Osteocyte (in vitro differentiated cells): ENCODE results near the gene RFX2. TPM values are rescaled to one million over a fixed set of nuclear protein-coding genes. Genes with fewer than 3 reads are reported as not detected.

Experiments
- DNase-seq: peaks from one replicate; pipeline ENCODE4 v3.0.0; 2021; ENCODE audit warnings: mixed read lengths; ENCODE audit not compliant: unreplicated experiment; ENCODE audit errors: extremely low spot score
- H3K27ac Mint-ChIP-seq: one replicate; pipeline ENCODE4 v1.8.0; 2021; ENCODE audit warnings: mild to moderate bottlenecking, mixed read lengths; ENCODE audit not compliant: unreplicated experiment
- H3K27me3 Mint-ChIP-seq: one replicate; pipeline ENCODE4 v1.8.0; 2021; ENCODE audit warnings: mixed read lengths; ENCODE audit not compliant: unreplicated experiment
- H3K36me3 Mint-ChIP-seq: one replicate; pipeline ENCODE4 v1.8.0; 2021; ENCODE audit warnings: mixed read lengths; ENCODE audit not compliant: unreplicated experiment
- H3K4me1 Mint-ChIP-seq: one replicate; pipeline ENCODE4 v1.8.0; 2021; ENCODE audit warnings: mixed read lengths; ENCODE audit not compliant: unreplicated experiment
- H3K4me3 Mint-ChIP-seq: one replicate; pipeline ENCODE4 v1.8.0; 2021; ENCODE audit warnings: mild to moderate bottlenecking, moderate library complexity, mixed read lengths; ENCODE audit not compliant: unreplicated experiment
- H3K9me3 Mint-ChIP-seq: one replicate; pipeline ENCODE4 v1.8.0; 2021; ENCODE audit warnings: mixed read lengths; ENCODE audit not compliant: unreplicated experiment
- CTCF ChIP-seq: fragments of 200-600 bp; sonication (generic); IDR thresholded peaks from 2 replicates; pipeline ENCODE4 v1.5.0; 2021; ENCODE audit warnings: antibody characterized with exemption, mild to moderate bottlenecking, moderate library complexity
- total RNA-seq: library from RNA; stranded (reverse); gene quantifications from 2 replicates; pipeline ENCODE4 v1.2.1, GENCODE V29; 2021

Gene RFX2
- total RNA-seq, 1 donor from 2014 or later: 5.3 TPM

DNA sequence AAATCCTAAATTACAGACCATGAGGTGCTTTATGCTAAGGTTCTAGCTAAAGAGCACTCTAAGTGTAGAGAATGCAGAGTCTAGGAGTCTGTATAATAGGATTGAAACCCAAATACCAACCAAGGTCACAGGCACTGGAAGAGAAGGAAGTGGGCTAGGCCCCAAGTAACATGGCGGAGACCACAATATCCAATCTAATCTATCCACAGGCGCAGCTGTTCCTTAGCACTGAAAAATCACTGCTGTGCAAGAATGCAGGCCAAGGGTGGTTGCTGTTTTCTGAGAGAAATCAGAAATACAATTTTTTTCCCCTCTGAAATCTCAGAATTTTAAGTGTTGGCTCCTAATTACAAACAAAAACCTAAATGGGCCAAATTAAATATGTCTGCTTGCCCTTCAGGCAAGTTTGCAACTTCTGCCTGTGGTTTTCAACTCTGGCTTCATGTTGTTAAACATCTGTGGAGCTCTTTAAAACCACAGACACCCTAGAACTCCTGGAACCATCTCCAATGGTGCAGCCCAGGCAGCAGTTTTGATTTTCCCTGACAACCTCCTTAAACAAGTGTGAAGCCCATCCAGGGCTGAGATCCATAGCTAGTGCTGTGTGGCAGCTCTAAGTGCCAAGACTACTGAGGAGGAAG is 138.5 kb downstream of the RFX2 start:
- Mint-ChIP-seq H3K4me3 (no peak overlapping the region), H3K36me3 (peaks cover 11% of the 10 kb centered on the region), H3K27me3 (no peaks in the 10 kb centered on the region), H3K9me3 (no peaks in the 10 kb centered on the region), H3K27ac (peak overlapping the region; percentile 4), H3K4me1 (peaks cover 32% of the 10 kb centered on the region)
- TF ChIP-seq CTCF: no peak
- DNase-seq: no peak

DNA sequence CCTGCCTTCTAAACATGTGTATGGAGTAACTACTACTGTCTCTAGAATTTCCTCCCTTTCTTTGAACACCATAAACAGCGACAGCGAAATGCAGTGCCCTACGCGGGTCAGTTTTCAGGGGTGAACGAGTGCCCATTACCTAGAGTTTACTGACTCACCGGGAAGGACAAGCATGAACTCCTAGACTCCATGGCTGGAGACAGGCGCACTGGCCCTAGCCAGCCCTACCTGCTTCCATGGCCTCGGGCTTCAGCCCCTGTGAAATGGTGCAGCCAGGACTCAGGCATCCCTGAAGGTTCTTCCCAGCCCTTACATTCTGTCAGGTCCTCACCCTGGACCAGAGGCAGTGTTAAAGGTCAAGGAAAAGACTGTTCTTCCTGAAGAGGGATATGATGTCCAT is 140.8 kb downstream of the RFX2 start:
- Mint-ChIP-seq H3K36me3 (peaks cover 4% of the 10 kb centered on the region), H3K9me3 (no peaks in the 10 kb centered on the region), H3K27ac (peak overlapping the region; percentile 86), H3K4me3 (no peak overlapping the region), H3K27me3 (no peaks in the 10 kb centered on the region), H3K4me1 (peaks cover 14% of the 10 kb centered on the region)
- no peak for DNase-seq
- TF ChIP-seq CTCF: no peak

- Mint-ChIP-seq H3K27me3 (no peaks in the 10 kb centered on the region), H3K9me3 (no peaks in the 10 kb centered on the region), H3K4me3 (no peak overlapping the region), H3K36me3 (peaks cover 4% of the 10 kb centered on the region), H3K27ac (peak overlapping the region; percentile 86), H3K4me1 (peaks cover 14% of the 10 kb centered on the region)
- no peak for TF ChIP-seq CTCF
- no peak for DNase-seq
Observed at GRCh38 chr19:5968431-5969373, 141.6 kb downstream of the RFX2 start.

GRCh38 chr19:5967994-5968430 is 142.3 kb downstream of the RFX2 start:
- DNase-seq: no peak
- H3K4me3 Mint-ChIP-seq: no peak overlapping the region
- peak overlapping the region; percentile 86 for H3K27ac Mint-ChIP-seq
- no peaks in the 10 kb centered on the region for H3K9me3 Mint-ChIP-seq
- peaks cover 16% of the 10 kb centered on the region for H3K4me1 Mint-ChIP-seq
- TF ChIP-seq CTCF: peak; percentile 90
- H3K36me3 Mint-ChIP-seq: peaks cover 4% of the 10 kb centered on the region
- no peaks in the 10 kb centered on the region for H3K27me3 Mint-ChIP-seq

GRCh38 chr19:5967571-5967970 is 142.7 kb downstream of the RFX2 start:
- no peak overlapping the region for H3K4me3 Mint-ChIP-seq
- H3K9me3 Mint-ChIP-seq: no peaks in the 10 kb centered on the region
- peaks cover 2% of the 10 kb centered on the region for H3K36me3 Mint-ChIP-seq
- peak overlapping the region; percentile 86 for H3K27ac Mint-ChIP-seq
- no peak for DNase-seq
- no peaks in the 10 kb centered on the region for H3K27me3 Mint-ChIP-seq
- H3K4me1 Mint-ChIP-seq: peaks cover 20% of the 10 kb centered on the region
- no peak for TF ChIP-seq CTCF
